GM19035 (cell line): ENCODE data around the gene C2orf49.

Experiments used
- ATAC-seq: cut with Tn5 transposase; IDR thresholded peaks from one replicate; pipeline ENCODE4 v1.9.1; 2021; ENCODE audit not compliant: unreplicated experiment

Gene C2orf49

GRCh38 chr2:105398336-105399206, 61.2 kb downstream of the C2orf49 start, which contains the start of gene FHL2:
Gene FHL2 (minus strand): TSS chr2:105399051. CDS start chr2:105386516, 12,535 bp downstream.
- peak; percentile 99 for ATAC-seq
